Nephron (organoid): ENCODE data around the gene WDFY4.

Experiments used
- H3K27ac Mint-ChIP-seq, 3 experiments: 2 replicates each; pipeline ENCODE4 v1.8.0; 2020; ENCODE audit warnings: mixed read lengths in 3 of 3, mild to moderate bottlenecking in 2 of 3, moderate library complexity in 1 of 3
- H3K27me3 Mint-ChIP-seq: 2 replicates; pipeline ENCODE4 v1.8.0; 2021; ENCODE audit warnings: low read depth, mild to moderate bottlenecking, moderate library complexity, mixed read lengths
- H3K36me3 Mint-ChIP-seq: 2 replicates; pipeline ENCODE4 v1.8.0; 2020; ENCODE audit warnings: low read depth, mixed read lengths
- H3K4me1 Mint-ChIP-seq: 2 replicates; pipeline ENCODE4 v1.8.0; 2020; ENCODE audit warnings: mixed read lengths
- H3K4me3 Mint-ChIP-seq, 3 experiments: 2 replicates each; pipeline ENCODE4 v1.8.0; 2020; ENCODE audit warnings: mild to moderate bottlenecking in 3 of 3, mixed read lengths in 3 of 3, moderate library complexity in 2 of 3
- H3K9me3 Mint-ChIP-seq: 2 replicates; pipeline ENCODE4 v1.8.0; 2020; ENCODE audit warnings: mixed read lengths
- CTCF ChIP-seq, 3 experiments: fragments of 200-600 bp; sonication (generic); IDR thresholded peaks; one replicate each; pipeline ENCODE4 v1.5.0; 2021; ENCODE audit warnings: antibody characterized with exemption in 3 of 3; ENCODE audit not compliant: unreplicated experiment in 3 of 3

Gene WDFY4

GRCh38 chr10:48983648-48984351 is 299.1 kb downstream of the WDFY4 start:
- TF ChIP-seq CTCF (IDR thresholded peaks at IDR 0.05; ENCODE audit: unreplicated experiment in 3 of 3), result no peak
- no peaks in the 10 kb centered on the region for H3K9me3 Mint-ChIP-seq
- peaks cover 11% of the 10 kb centered on the region for H3K4me1 Mint-ChIP-seq
- no peak overlapping the region for H3K4me3 Mint-ChIP-seq
- H3K27ac Mint-ChIP-seq, result no peak overlapping the region
- no peaks in the 10 kb centered on the region for H3K36me3 Mint-ChIP-seq
- H3K27me3 Mint-ChIP-seq, result peaks cover 47% of the 10 kb centered on the region

GRCh38 chr10:48985621-48986158 is 301.0 kb downstream of the WDFY4 start:
- Mint-ChIP-seq H3K36me3 (no peaks in the 10 kb centered on the region), H3K27me3 (peaks cover 41% of the 10 kb centered on the region), H3K27ac (no peak overlapping the region), H3K9me3 (no peaks in the 10 kb centered on the region), H3K4me3 (no peak overlapping the region), H3K4me1 (peaks cover 11% of the 10 kb centered on the region)
- no peak for TF ChIP-seq CTCF (IDR thresholded peaks at IDR 0.05; ENCODE audit: unreplicated experiment in 3 of 3)

- no peak for TF ChIP-seq CTCF (IDR thresholded peaks at IDR 0.05; ENCODE audit: unreplicated experiment in 3 of 3)
- no peak overlapping the region for H3K27ac Mint-ChIP-seq
- H3K4me3 Mint-ChIP-seq, result no peak overlapping the region
- H3K4me1 Mint-ChIP-seq, result no peaks in the 10 kb centered on the region
- no peaks in the 10 kb centered on the region for H3K36me3 Mint-ChIP-seq
- H3K9me3 Mint-ChIP-seq, result no peaks in the 10 kb centered on the region
- peaks cover 15% of the 10 kb centered on the region for H3K27me3 Mint-ChIP-seq
These were observed 305.6 kb downstream of the WDFY4 start for GRCh38 chr10:48990226-48990625.

- H3K4me1 Mint-ChIP-seq, result no peaks in the 10 kb centered on the region
- H3K9me3 Mint-ChIP-seq, result no peaks in the 10 kb centered on the region
- TF ChIP-seq CTCF (IDR thresholded peaks at IDR 0.05; ENCODE audit: unreplicated experiment in 3 of 3), result no peak
- H3K27ac Mint-ChIP-seq, result no peak overlapping the region
- H3K27me3 Mint-ChIP-seq, result peaks cover 7% of the 10 kb centered on the region
- H3K4me3 Mint-ChIP-seq, result no peak overlapping the region
- no peaks in the 10 kb centered on the region for H3K36me3 Mint-ChIP-seq
These were observed 309.0 kb downstream of the WDFY4 start for GRCh38 chr10:48993627-48994026.

- Mint-ChIP-seq H3K4me1 (peaks cover 4% of the 10 kb centered on the region), H3K9me3 (no peaks in the 10 kb centered on the region), H3K27ac (no peak overlapping the region), H3K4me3 (no peak overlapping the region), H3K36me3 (no peaks in the 10 kb centered on the region), H3K27me3 (peaks cover 8% of the 10 kb centered on the region)
- no peak for TF ChIP-seq CTCF (IDR thresholded peaks at IDR 0.05; ENCODE audit: unreplicated experiment in 3 of 3)
These were observed 311.7 kb downstream of the WDFY4 start for GRCh38 chr10:48996329-48996728.

- H3K9me3 Mint-ChIP-seq, result no peaks in the 10 kb centered on the region
- H3K4me3 Mint-ChIP-seq, result no peak overlapping the region
- no peak overlapping the region for H3K27ac Mint-ChIP-seq
These were observed 314.7 kb downstream of the WDFY4 start for GRCh38 chr10:48999346-48999745.

More at GRCh38 chr10:48999346-48999745, 314.7 kb downstream of the WDFY4 start:
- Mint-ChIP-seq H3K36me3 (no peaks in the 10 kb centered on the region), H3K4me1 (peaks cover 10% of the 10 kb centered on the region), H3K27me3 (peaks cover 7% of the 10 kb centered on the region)
- TF ChIP-seq CTCF (IDR thresholded peaks at IDR 0.05; ENCODE audit: unreplicated experiment in 3 of 3), result no peak
